Stimulated activated CD4-positive, alpha-beta T cell treated with anti-CD3 and anti-CD28 coated beads, Interleukin-15, amount 100 ng/mL, for 48 hours (primary cell): ENCODE measurements around the gene RAB7B.
"Not testable (repeated sequence)": the region's sequence is repeated elsewhere in the genome, so short reads cannot be mapped to it uniquely, and the experiment has no call there.

Source experiments
- DNase-seq, 2 donors: peaks; one replicate each; pipeline ENCODE4 v3.0.0-alpha.2; 2020; ENCODE audit warnings: low read depth in 2 of 2

The RAB7B gene, protein sequence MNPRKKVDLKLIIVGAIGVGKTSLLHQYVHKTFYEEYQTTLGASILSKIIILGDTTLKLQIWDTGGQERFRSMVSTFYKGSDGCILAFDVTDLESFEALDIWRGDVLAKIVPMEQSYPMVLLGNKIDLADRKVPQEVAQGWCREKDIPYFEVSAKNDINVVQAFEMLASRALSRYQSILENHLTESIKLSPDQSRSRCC

DNA sequence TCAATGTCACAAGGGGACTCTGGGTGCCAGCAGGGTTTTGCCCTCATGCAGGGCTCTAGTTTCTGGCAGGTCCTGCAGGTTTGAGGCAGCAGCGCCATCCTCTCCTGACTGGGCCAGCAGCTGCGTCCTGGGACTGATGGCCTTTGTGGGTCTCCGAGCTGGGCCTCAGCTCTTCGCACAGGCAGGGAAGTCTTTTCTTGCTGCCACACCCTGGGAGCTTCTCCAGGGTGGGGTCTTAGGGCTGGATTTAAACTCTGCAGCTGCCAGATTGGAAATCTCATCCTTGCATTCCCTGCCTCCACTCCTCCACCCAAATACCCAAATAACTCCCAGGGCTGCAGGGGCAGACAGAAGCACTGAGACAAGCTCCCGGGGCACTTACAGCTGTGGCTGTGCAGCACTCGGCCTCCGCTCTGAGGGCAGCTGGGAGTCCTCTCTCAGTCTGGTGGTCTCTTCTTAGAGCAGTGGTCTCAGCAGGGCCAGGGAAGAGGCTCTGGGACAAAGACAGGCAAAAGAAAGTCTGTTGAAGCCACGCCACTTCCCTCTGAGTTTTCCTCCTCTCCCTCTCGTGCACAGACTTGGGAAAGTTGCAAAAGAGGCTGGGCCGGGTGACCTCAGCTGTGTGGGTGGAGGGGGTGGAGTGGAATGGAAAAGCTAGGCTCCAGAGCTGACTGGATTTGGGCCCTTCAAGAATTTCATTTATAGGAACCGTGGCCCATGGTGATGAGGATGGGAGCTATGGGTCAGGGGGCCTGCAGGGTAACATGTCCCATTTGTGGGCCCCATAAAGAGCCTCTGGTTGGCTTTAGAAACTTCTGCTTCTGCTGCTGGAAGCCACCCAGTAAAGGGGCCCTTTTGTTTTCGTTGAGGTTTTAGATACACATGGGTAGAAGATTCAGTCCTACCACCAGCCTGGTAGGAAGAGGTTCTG is at the start of gene RAB7B:
TSS of gene RAB7B (minus strand) at position 525 of the 931 bp plus-strand sequence. CDS start 9,260 bp downstream, outside the sequence.
- DNase-seq: no peak

DNA sequence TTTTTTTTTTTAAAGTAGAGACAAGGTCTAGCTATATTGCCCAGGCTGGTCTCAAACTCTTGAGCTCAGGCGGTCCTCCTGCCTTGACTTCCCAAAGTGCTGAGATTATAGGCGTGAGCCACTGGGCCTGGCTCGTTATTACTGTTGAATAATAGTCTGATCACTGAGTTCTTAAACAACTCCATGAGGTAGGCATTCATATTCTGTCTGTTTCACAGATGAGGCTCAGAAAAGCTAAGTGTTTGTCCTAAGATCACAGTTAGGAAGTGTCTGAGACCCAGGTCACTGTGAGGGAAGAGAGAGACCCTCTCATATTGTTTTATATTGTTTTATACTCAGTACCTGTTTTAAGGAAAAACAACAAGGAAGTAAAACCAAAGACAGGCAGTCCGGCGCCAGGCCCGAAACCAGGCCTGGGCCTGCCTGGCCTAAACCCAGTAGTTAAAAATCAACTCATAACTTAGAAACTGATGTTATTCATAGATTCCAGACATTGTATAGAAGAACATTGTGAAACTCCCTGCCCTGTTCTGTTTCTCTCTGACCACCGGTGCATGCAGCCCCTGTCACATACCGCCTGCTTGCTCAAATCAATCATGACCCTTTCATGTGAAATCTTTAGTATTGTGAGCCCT is 49.2 kb upstream of the RAB7B start:
- not testable (repeated sequence) for DNase-seq

DNA sequence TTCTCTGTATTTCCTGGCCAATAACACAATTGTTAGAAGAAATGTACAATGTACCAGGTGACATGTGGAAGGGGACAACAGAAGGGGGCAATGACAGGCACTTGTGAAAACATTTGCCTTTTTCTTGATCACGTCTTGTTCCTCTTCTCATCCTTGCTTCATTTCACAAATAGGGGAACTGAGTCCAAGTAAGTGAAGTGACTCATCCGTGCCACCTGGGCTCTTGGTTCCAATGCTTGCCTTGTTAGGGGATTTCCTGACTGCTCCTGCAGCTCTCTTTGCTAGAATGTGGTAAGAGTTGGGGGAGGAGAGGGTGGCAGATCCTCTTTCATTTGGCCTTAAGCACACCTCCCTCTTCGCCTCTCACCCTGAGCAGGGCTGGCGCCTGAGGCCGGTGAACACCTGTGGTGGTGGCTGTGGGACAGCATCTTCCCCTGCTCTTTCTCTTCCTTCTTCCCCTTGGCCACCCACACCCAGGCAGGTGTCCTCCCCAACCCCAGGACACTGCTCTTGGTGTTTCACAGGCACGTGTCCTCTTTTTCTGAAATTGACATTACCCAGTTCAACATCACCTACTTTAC is 47.5 kb upstream of the RAB7B start:
- peak; percentile 18 to 27 for DNase-seq

DNA sequence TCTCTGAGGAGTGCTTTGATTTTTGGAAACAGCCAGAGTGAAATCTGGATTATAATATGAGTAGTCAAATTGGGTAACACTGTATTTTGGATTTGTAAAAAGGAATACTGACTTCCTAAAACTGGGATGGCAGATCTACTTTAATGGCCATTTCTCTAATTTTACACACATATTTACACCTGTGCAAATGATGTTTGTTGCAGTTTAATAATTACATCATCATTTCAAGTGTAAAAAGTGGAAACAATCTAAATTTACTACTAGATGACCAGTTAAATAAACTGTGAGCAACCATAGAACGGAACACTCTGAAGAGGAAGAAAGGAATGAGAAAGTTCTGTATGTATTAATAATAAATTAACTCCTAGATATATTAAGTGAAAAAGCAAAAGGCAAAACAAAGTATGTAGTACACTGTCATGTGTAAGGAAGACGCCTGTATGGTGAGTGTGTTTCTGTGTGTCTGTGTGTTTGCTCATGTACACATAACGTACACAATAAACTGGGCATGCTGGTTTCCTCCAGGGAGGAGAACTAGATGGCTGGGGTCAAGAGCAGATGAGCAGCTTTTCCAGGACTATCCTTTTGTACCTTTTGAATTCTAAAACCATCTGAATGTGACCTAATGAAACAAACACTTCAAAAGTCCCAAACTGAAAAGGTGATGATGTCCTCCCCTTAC is 46.9 kb upstream of the RAB7B start:
- DNase-seq: no peak

DNA sequence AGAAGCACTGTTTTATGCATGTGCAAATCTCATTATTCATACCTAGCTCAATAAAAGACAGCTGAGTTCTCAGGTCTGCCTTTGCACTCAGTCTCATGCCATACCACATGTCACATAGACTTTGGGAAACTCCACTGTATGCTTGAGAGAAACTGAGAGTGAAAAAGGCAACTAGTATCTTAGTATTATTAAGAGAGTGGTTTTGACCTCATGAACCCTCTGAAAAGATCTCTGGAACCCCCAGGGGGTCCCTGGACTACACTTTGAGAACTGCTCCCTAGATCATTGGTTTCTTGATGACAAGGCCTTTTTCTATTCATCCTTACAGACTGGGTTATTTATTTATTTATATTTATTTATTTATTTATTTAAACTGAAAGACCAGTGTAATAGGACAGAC is 46.1 kb upstream of the RAB7B start:
- no peak for DNase-seq

DNA sequence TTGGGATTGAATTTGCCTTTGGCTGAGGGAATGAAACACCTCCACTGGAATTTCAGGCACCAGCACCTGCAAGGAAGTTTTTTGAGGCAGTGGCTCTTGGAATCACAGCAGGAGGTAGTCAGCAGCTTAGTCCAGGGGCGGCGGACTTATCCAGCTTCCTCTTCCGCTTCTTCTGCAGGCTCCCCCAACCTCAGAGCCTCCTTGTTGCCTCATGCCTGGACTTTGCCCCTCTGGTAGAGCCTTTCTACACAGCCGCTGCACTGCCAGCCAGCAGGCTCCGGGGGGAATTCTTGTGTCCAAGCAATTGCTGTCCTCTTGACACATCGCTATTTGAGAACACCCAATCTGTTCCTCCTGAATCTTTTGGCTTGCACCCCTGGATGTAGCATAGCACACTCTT is 45.4 kb upstream of the RAB7B start:
- DNase-seq: no peak

DNA sequence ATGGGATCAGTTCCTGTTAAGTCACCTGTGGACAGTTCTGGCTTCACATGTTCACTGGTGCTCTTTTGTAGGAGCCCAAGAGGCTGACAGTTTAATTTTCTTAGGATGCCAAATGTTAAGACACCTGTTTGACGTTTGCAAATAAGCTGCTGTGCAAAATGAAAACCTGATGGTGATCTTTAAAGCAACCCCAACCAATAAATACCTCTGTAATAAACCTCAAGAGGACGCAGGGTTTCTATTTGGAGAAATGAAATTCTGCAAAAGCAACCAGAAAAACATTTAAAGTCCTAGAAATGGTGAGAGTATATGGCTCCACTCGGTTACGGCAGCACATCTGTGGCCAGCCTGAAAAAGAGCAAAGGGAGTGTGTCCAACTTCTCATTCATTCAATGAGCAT is 44.1 kb upstream of the RAB7B start:
- no peak for DNase-seq

DNA sequence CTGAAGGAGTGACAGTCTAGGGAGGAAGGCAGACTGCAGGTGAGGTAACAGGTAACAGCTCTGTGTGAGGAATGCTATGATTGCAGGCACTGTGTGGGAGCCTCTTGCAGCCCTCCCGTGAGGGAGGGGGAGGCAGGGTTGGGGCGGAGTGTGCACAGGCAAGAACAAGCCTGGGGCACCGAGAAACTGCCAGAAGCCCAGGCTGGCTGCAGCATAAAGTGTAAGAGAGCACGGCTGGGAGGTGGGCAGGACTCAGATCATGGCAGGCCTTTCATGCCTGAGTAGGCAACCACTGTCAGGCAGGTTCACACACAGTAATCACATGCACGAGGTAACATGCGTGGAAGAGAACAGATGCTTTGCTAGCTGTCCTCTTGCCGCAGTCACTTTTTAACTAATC is 38.4 kb upstream of the RAB7B start:
- DNase-seq: no peak

DNA sequence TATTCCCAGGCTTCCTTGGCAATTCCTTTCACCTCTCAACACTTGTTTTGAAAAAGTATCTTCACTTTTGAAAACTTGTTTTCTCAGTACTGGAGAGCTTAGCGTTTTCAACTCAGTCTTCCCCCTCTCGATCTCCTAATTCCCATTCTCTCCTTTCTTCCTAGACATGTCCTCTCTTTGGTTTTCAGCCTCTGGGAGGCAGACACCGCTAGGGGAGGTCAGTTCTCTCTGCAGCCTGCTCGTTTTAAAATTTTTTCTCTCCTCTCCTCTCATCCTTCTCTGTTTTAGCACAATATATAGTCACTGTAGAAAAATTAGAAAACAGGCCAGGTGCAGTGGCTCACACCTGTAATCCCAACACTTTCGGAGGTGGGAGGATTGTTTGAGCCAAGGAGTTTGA is 37.1 kb upstream of the RAB7B start:
- no peak for DNase-seq

DNA sequence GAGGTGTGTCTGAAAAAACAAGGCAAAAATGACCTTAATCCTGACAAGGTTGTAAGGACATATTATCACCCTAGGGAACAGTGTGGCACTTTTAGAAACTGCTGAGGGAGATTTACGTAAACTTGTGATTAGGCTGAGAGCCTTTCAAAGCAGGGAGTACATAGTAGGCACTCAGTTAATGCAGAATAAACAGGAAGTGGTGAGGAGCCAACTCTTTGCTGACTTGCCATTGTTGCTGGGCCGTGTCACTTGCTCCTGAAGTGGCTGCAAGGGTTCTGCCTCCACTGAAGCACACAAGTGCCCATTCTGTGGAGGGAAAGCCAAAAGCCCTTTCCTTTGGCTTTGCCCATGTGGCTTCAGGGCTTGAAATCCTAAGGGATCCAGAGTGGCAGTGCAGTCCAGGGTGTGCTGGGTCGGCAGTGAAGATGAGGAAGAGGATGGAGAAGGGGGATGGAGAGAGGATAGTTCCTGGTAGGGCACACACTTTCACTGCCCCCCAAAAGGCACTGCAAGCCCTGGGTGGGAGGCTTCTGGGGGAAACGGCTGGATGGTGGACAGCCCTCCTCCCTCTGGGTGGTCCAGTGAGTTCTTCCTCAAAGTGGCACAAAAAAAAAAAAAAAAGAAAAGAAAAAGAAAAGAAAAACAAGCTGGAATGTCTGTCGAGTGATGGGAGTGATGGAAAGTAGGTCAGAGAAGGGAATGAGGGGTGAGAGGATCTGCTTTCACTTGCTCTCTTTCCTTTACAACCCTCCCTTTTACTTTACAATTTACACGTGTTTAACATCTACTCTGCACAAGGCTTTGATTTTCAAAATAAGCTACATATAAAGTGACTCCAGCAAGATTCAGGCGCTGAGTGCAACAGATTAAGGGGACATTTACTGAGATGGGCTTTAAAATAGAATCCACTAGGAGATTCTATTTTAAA is 36.1 kb upstream of the RAB7B start:
- no peak for DNase-seq

DNA sequence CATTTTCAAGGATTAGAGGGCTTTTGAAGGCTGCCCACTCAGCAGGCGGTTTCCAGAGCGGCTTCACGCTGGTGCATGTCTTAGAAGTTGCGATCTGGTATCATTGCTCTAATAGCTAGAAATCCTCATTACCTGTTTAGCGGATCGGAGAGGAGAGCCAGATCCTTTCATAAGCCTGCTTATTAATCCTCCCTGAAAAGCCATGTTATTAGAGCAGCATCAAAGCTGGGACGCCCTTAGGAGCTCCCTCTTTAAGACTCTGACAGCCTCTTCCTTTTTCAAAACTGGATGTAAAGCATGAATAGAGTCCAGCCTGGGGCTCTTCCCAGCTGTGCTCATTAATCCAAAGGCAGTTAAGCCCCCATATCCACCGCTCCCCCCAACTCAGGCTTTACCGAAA is 34.4 kb upstream of the RAB7B start:
- DNase-seq: no peak

DNA sequence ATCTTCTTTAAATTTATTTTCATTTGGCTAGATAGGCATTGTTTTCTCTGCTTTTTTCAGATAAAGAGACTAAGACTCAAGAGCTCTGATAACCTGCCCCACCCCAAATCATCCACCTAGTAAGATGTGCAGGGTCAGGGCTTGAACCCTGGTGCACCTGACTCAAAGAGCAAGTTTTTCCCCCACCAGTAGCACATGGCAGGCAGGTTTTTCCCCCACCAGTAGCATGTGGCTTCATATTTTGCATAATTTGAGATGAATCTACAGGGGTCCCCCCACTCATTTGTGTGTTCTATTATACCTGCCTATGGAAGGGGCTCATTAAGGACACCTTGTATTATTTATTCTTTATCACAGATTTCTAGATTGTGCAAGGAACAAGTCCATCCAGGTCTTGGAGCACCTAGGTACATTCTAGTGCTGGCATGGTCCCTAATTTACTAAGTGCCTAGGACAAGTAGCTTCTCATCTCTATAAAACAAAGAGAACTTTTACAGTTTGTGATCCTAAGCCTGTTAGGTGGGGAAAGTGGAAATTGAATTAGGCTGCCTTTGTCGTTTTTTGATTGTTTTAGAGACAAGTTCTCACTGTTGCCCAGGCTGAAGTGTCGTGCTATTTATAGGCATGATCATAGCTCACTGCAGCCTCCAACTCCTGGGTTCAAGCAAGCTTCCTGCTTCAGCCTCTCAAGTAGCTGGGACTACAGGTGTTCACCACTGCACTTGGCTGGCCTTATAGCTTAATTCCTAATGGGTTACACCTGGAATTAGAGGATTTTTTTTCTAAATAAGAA is 33.7 kb upstream of the RAB7B start:
- no peak for DNase-seq

DNA sequence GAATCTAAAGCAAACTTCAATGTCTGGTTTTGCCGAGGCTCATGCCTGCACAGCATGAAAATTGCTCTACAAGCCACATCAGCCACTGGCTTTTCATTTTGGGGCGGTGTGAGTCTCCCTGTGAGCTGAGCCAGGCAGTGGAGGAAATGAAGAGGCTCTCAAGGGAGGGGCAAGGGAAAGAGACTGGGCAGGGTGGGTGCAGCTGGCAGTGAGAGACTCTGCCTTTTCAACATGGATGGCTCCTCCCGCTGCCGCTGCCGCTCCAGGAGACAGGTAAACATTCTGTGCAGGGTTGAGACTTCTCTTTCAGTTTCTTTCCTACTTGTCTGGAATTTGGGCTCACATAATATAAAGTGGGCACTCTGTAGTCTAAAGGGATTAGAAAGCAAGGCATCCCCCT is 31.8 kb upstream of the RAB7B start:
- no peak for DNase-seq

DNA sequence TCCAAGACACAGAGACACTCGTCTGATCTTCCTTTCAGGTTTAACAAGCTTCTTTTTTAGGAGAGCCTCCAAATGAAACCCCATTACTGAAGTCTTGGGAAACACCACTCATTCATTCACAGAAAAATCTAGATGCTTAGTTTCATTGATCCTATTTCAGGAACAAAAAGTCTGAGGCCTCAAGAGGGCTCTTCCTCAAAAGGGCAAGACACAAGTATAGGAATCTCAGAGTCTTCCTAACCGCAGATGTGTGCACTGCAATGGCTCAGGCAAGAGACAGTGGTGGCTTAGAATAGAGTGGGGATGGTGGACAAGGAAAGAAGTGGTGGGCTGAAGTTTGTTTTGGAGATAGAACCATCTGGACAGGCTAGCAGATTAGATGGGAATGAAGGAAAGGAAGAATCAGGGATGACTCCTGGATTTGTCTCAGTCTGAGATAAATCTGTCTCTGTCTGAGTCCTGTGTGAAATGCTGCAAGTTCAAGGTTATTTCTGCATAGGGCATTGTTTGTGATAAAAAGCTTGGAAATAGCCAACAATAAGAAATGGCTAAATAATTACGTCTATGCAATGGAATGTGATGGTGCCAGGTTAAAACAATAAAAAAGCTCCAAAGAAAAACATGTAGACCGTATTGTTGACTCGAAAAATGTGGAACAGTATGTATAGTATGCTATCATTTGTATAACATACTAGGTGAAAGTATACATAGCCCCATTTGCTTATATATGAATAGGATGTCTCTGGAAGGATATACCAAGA is 29.4 kb upstream of the RAB7B start:
- DNase-seq: no peak

DNA sequence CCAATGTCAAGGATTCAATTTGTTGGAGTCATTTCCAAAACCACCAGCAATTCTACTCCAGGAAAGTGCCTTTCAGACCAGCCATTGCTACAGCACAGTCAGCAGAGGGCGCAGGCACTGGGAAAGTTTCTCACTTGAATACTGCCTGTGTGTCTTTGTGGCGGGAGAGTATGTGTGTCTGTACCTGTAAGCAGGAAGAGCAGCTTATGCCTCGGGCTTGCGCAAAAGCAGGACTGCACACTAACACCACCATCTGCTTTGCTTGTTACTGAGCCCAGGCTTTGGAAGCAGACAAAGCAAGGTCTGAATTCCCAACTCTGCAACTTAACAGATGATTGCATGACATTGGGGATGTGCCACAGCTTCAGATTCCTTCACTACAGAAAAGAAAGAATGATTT is 27.5 kb upstream of the RAB7B start:
- DNase-seq: peak; percentile 48 to 59

DNA sequence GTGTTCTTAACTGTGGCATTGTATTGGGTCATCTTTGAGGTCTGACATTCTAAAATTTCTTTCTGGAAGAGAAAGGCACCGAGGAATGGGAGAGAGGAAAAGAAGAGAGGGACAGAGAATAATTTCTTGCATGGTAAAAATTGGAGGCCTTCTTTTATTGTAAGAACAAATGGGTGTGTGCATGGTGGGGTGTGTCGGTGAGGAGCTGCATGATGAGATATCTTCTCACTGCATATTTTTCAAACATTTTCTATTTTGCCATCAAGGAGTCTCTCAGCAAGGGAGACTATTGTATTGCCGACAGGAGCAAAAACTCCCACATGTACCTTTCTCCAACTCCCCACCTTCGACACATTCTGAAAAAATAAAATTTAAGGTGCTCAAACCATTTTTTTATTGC is 27.0 kb upstream of the RAB7B start:
- DNase-seq: no peak

DNA sequence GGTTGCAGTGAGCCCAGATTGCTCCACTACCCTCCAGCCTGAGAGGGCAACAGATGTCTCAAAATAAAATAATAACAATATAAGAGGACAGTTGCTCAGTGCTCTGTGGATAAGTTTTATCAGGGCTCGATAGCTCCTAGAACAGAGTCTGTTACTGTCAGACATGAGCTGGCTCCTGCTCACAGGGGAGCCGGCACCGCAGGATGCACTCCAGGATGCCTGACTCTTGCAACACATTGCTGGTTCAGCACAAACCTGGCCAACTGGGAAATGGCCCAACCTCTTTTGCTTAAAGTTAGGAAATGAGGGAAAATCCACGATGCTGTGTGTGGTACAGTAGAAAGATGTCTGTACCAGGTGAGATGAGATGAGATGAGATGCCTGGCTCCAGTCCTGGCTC is 26.3 kb upstream of the RAB7B start:
- DNase-seq: no peak

DNA sequence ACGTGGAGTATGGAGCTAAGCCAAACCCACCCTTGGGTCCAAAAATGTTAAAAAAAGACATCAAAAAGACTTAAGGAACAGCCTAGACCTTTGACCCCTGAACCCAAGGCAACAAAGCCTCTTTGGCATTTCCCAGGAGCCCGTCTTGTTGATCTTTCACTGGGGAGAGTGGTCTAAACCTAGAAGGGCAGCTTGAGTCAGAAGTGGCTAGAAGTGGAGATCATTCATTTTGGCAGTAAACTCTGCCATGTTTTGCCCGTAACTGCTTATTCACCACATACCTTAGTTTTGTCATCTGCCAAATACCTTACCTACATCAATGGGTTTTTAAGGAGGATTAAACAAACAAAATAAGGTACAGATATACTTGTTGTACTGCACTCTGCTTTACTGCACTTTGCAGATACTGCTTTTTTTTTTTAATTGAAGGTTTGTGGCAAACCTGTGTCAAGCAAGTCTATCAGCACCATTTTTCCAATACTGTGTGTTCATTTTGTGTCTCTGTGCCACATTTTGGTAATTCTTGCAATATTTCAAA is 22.2 kb upstream of the RAB7B start:
- DNase-seq: no peak

DNA sequence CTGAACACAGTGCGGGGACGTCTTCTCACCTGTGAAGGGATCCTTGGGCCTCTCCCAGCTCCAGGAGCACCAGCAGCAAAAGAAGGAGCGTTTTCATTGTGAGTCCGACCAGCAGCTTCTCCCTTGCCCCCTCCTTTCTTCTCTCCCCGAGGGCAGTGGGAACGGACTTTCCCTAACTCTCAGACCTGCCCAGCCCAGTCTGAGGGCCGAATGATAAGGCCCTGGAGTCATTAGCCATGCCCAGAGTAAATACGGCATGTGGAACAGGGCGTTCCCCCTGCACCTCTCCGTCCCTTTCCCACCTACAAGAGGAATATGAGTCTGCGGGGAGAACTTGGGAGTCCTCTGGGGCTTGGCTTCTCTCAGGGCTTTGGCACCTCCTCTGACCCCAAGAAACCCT is 20.5 kb upstream of the RAB7B start, which contains the start of gene CTSE:
TSS of gene CTSE (minus strand) at position 201 of the 400 bp plus-strand sequence. CDS start at position 97, 104 bp downstream.
- no peak for DNase-seq
